K562 (cell line): Measurements from ENCODE around the gene DHRS13. TPM values are rescaled to one million over a fixed set of nuclear protein-coding genes. Genes with fewer than 3 reads are reported as not detected.
A peak's percentile ranks its signal among the peaks of the same experiment; 100 is the strongest.

Source experiments
- ATF7 ChIP-seq: fragments of 450-650 bp; IDR thresholded peaks from 2 replicates; pipeline ENCODE4 v1.7.1; 2014; ENCODE audit warnings: mild to moderate bottlenecking, moderate library complexity
- BCOR ChIP-seq: fragments of 450-650 bp; IDR thresholded peaks from 2 replicates; pipeline ENCODE4 v1.6.1; 2016
- BRD9 ChIP-seq: fragments of 450-650 bp; IDR thresholded peaks from 2 replicates; pipeline ENCODE4 v1.6.1; 2018; ENCODE audit warnings: low read depth; ENCODE audit not compliant: partially characterized antibody
- CBX3 ChIP-seq, 2 experiments: IDR thresholded peaks; 1 replicate in 1 of 2; 2 replicates in 1 of 2; pipeline ENCODE4 v1.6.1; 2012; ENCODE audit warnings: inconsistent platforms in 2 of 2, low read length in 2 of 2, borderline replicate concordance in 1 of 2, control low read depth in 1 of 2
- COPS2 ChIP-seq: fragments of 450-650 bp; conservative IDR thresholded peaks from 2 replicates; pipeline ENCODE4 v1.6.1; 2016; ENCODE audit warnings: mild to moderate bottlenecking, moderate library complexity
- CXXC5 ChIP-seq: fragments of 250-450 bp; sonication (Bioruptor Pico); IDR thresholded peaks from 2 replicates; pipeline ENCODE4 v1.8.0; 2022; ENCODE audit warnings: inconsistent platforms, mild to moderate bottlenecking, moderate library complexity
- ETV5 ChIP-seq: sonication (generic); formaldehyde crosslinking; IDR thresholded peaks from 2 replicates; pipeline ENCODE4 v1.4.0; 2020; ENCODE audit warnings: low read depth, mild to moderate bottlenecking, missing genetic modification reagents
- FOXK1 ChIP-seq: sonication (generic); formaldehyde crosslinking; IDR thresholded peaks from 2 replicates; pipeline ENCODE4 v1.8.0; 2022; ENCODE audit warnings: missing genetic modification reagents, mild to moderate bottlenecking, borderline replicate concordance
- GABPB1 ChIP-seq: sonication (generic); formaldehyde crosslinking; IDR thresholded peaks from 2 replicates; pipeline ENCODE4 v1.8.0; 2022; ENCODE audit warnings: mild to moderate bottlenecking, missing genetic modification reagents
- GTF2E2 ChIP-seq: fragments of 200-800 bp; sonication (Bioruptor generic); IDR thresholded peaks from 2 replicates; pipeline ENCODE4 v1.6.1; 2016; ENCODE audit warnings: missing genetic modification characterization, missing compliant biosample characterization
- KDM2B ChIP-seq: fragments of 250-450 bp; sonication (Bioruptor Pico); IDR thresholded peaks from 2 replicates; pipeline ENCODE4 v1.8.0; 2021; ENCODE audit warnings: mild to moderate bottlenecking, moderate library complexity
- NFYB ChIP-seq: IDR thresholded peaks from 2 replicates; pipeline ENCODE4 v1.6.1; 2011; ENCODE audit warnings: mild to moderate bottlenecking, moderate library complexity; ENCODE audit not compliant: insufficient read length; ENCODE audit errors: extremely low read depth
- PHB2 ChIP-seq: fragments of 450-650 bp; IDR thresholded peaks from 2 replicates; pipeline ENCODE4 v1.6.1; 2017; ENCODE audit warnings: low read depth
- PPARD ChIP-seq: fragments of 250-450 bp; sonication (Bioruptor Pico); IDR thresholded peaks from 2 replicates; pipeline ENCODE4 v1.8.0; 2022; ENCODE audit warnings: inconsistent platforms, mild to moderate bottlenecking, moderate library complexity
- RBM22 ChIP-seq: fragments of 200-400 bp; formaldehyde crosslinking; IDR thresholded peaks from 2 replicates; pipeline ENCODE4 v1.6.1; 2018; ENCODE audit warnings: low read length, low read depth; ENCODE audit not compliant: poor library complexity, severe bottlenecking
- SIX5 ChIP-seq, 2 experiments: IDR thresholded peaks; 2 replicates each; pipeline ENCODE4 v1.6.1; 2011; ENCODE audit warnings: low read length in 2 of 2, borderline replicate concordance in 1 of 2, low read depth in 1 of 2, mild to moderate bottlenecking in 1 of 2, moderate library complexity in 1 of 2; ENCODE audit not compliant: insufficient read depth in 1 of 2
- SP1 ChIP-seq: sonication (generic); formaldehyde crosslinking; IDR thresholded peaks from 2 replicates; pipeline ENCODE4 v1.8.1; 2022; ENCODE audit warnings: mild to moderate bottlenecking, missing genetic modification reagents
- TAF9B ChIP-seq: fragments of 450-650 bp; IDR thresholded peaks from 2 replicates; pipeline ENCODE4 v1.6.1; 2018; ENCODE audit warnings: mild to moderate bottlenecking; ENCODE audit not compliant: partially characterized antibody
- XRCC4 ChIP-seq: IDR thresholded peaks from one replicate; pipeline ENCODE4 v1.6.1; 2011; ENCODE audit not compliant: insufficient read depth, insufficient read length; ENCODE audit errors: extremely low read depth
- ZBTB8A ChIP-seq: fragments of 450-650 bp; IDR thresholded peaks from 2 replicates; pipeline ENCODE4 v1.6.1; 2018; ENCODE audit warnings: mild to moderate bottlenecking, moderate library complexity; ENCODE audit not compliant: partially characterized antibody
- ZKSCAN1 ChIP-seq: fragments of 150-350 bp; IDR thresholded peaks from 2 replicates; pipeline ENCODE4 v1.6.1; 2016; ENCODE audit warnings: low read depth, low read length
- ZNF445 ChIP-seq: fragments of 250-450 bp; sonication (Bioruptor Pico); IDR thresholded peaks from 2 replicates; pipeline ENCODE4 v1.4.0; 2020; ENCODE audit warnings: low read depth, mild to moderate bottlenecking, moderate library complexity
- polyA plus RNA-seq, 8 experiments: library from polyadenylated mRNA; depleted of rRNA in 4 of 8; stranded (reverse) in 5 of 8; unstranded in 3 of 8; fragments of >200 nt; fragmentation: Nextera tagmentation in 2 of 8; fragmentation: Illumina TruSeq in 1 of 8; extraction: Ambion mirVana in 2 of 8; extraction: Trizol in 1 of 8; gene quantifications; 2 replicates each; pipeline versions ENCODE4 v1.2.1 to v1.2.3, GENCODE V29; 2011 to 2014; ENCODE audit warnings: inconsistent platforms in 1 of 8, missing spikeins in 1 of 8
- total RNA-seq, 7 experiments: library from RNA; depleted of rRNA in 6 of 7; stranded (reverse); fragments of >200 nt in 6 of 7; fragmentation: Illumina TruSeq in 2 of 7; extraction: Trizol in 2 of 7; gene quantifications; 2 replicates each; pipeline versions ENCODE4 v1.2.1 to v1.2.3, GENCODE V29; 2011 to 2021; ENCODE audit warnings: low replicate concordance in 1 of 7
- TF ChIP-seq, protein P1 (sequence below): fragments of 450-650 bp; IDR thresholded peaks from 2 replicates; pipeline ENCODE4 v1.6.1; 2018; ENCODE audit not compliant: partially characterized antibody
- TF ChIP-seq, protein P2 (sequence below): fragments of 450-650 bp; formaldehyde crosslinking; IDR thresholded peaks from 2 replicates; pipeline ENCODE4 v1.4.0; 2020; ENCODE audit warnings: mild to moderate bottlenecking, moderate library complexity

DHRS13 gene
- total and polyA plus RNA-seq, 9 of the 15 experiments (the other 6 are each of a cell fraction or from before 2014, with no cell fraction given), result 0.32 to 52.3 (median 34.3) TPM; not detected in 1

DNA sequence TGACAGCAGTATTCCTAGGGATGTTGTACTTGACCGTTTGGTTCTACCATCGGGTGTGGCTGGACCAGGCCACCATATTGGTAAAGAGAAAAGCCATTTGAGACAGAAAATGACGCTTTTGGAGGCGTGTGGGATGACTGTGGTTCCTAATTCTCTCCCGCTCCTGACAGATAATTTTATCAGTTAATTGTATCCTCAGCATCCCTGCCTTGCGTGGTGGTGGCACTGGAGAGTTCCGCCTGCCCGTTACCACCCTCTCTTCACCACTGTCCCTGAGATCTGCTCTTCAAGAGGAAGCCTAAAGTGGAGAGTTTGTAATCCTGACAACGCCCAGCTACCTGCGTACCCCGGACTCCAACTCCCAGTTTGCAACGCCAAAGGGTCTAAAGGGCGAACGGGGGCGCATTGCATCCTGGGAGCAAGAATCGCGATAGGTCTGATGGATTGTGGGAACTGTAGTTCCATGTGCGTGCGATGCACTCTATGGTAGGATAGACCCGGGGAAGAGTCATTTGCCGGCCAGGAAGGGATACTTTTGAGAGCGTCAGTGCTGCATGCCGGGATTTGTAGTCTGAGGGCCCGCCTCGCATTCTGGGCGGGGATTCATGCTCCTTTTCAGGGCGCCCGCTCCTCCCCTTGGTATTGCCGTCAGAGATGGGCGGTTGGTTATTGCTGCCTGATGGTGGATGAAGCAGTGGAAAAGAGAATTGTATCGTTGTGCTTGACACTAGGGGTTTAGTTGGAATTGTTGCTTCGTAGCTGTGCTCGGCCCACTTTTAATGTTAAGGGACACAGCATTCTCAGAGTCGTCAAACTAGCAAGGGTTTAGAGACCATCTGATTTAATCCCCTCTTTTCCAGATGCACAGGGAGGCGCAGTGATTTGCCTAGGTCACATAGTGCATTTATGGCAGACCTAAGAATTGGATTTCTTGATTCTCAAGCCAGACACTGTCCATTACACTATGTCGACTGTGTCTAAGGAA, 49.4 kb upstream of the DHRS13 start (continued):
- 0 out of 2 replicates have a peak, but pooled peaks have one; percentile 43 for TF ChIP-seq FOXK1 (CRISPR knock-in tag)
- peak; percentile 100 for TF ChIP-seq SIX5 (IDR thresholded peaks at IDR 0.05; ENCODE audit: borderline replicate concordance in 1 of 2, insufficient read depth in 1 of 2, low read depth in 1 of 2, low read length in 2 of 2)
- TF ChIP-seq CXXC5, result peak; percentile 90
- TF ChIP-seq BCOR, result no peak
- no peak for TF ChIP-seq NFYB
- no peak for TF ChIP-seq PPARD (CRISPR knock-in tag)
- peak; percentile 88 for TF ChIP-seq GABPB1
- no peak for TF ChIP-seq COPS2
- TF ChIP-seq GTF2E2 (tag), result no peak
- TF ChIP-seq ZBTB8A, result no peak
- peak; percentile 82 for TF ChIP-seq BRD9
- peak; percentile 84 for TF ChIP-seq TAF9B
- TF ChIP-seq, protein P1, sequence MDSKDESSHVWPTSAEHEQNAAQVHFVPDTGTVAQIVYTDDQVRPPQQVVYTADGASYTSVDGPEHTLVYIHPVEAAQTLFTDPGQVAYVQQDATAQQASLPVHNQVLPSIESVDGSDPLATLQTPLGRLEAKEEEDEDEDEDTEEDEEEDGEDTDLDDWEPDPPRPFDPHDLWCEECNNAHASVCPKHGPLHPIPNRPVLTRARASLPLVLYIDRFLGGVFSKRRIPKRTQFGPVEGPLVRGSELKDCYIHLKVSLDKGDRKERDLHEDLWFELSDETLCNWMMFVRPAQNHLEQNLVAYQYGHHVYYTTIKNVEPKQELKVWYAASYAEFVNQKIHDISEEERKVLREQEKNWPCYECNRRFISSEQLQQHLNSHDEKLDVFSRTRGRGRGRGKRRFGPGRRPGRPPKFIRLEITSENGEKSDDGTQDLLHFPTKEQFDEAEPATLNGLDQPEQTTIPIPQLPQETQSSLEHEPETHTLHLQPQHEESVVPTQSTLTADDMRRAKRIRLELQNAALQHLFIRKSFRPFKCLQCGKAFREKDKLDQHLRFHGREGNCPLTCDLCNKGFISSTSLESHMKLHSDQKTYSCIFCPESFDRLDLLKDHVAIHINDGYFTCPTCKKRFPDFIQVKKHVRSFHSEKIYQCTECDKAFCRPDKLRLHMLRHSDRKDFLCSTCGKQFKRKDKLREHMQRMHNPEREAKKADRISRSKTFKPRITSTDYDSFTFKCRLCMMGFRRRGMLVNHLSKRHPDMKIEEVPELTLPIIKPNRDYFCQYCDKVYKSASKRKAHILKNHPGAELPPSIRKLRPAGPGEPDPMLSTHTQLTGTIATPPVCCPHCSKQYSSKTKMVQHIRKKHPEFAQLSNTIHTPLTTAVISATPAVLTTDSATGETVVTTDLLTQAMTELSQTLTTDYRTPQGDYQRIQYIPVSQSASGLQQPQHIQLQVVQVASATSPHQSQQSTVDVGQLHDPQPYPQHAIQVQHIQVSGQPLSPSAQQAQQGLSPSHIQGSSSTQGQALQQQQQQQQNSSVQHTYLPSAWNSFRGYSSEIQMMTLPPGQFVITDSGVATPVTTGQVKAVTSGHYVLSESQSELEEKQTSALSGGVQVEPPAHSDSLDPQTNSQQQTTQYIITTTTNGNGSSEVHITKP, result peak; percentile 79
- peak; percentile 40; the same call in 1 of the 2 replicates for TF ChIP-seq PHB2
- peak; percentile 87 for TF ChIP-seq ATF7
- TF ChIP-seq KDM2B (CRISPR knock-in tag), result no peak
- TF ChIP-seq ZNF445 (CRISPR knock-in tag), result no peak
- TF ChIP-seq, protein P2, sequence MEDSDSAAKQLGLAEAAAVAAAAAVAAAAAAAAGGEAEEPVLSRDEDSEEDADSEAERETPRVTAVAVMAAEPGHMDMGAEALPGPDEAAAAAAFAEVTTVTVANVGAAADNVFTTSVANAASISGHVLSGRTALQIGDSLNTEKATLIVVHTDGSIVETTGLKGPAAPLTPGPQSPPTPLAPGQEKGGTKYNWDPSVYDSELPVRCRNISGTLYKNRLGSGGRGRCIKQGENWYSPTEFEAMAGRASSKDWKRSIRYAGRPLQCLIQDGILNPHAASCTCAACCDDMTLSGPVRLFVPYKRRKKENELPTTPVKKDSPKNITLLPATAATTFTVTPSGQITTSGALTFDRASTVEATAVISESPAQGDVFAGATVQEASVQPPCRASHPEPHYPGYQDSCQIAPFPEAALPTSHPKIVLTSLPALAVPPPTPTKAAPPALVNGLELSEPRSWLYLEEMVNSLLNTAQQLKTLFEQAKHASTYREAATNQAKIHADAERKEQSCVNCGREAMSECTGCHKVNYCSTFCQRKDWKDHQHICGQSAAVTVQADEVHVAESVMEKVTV (CRISPR knock-in tag), result no peak
- peak in 1 of 2 experiments; percentile 20; a peak in 1 of 3 replicates for TF ChIP-seq CBX3 (IDR thresholded peaks at IDR 0.05; ENCODE audit: borderline replicate concordance in 1 of 2, low read length in 2 of 2)
- TF ChIP-seq ETV5 (CRISPR knock-in tag), result peak; percentile 47; the same call in 1 of the 2 replicates
- no peak for TF ChIP-seq RBM22
- no peak; the same call in 1 of the 2 replicates for TF ChIP-seq ZKSCAN1
- TF ChIP-seq SP1 (CRISPR knock-in tag), result no peak
- no peak for TF ChIP-seq XRCC4
